Neural progenitor cell (in vitro differentiated cells): ENCODE results near the gene IQGAP2. TPM values are rescaled to one million over a fixed set of nuclear protein-coding genes. Genes with fewer than 3 reads are reported as not detected.

Experiments used
- DNase-seq: peaks from one replicate; pipeline ENCODE4 v3.0.0-alpha.2; 2016; ENCODE audit warnings: low spot score
- H2AFZ ChIP-seq: fragments of 200-600 bp; sonication (generic); replicated peaks from 2 replicates; pipeline ENCODE4 v1.6.1; 2016; ENCODE audit warnings: antibody characterized with exemption
- H3F3A ChIP-seq: fragments of 200-600 bp; sonication (generic); 2 replicates; pipeline ENCODE4 v1.6.1; 2016; ENCODE audit warnings: antibody characterized with exemption, low read depth
- H3K27ac ChIP-seq: fragments of 200-600 bp; sonication (generic); 2 replicates; pipeline ENCODE4 v1.5.1; 2016; ENCODE audit warnings: mild to moderate bottlenecking
- H3K27me3 ChIP-seq: fragments of 200-600 bp; sonication (generic); 2 replicates; pipeline ENCODE4 v1.6.1; 2016; ENCODE audit warnings: mild to moderate bottlenecking, moderate library complexity
- H3K36me3 ChIP-seq: fragments of 200-600 bp; sonication (generic); 2 replicates; pipeline ENCODE4 v1.5.1; 2016
- H3K4me1 ChIP-seq: fragments of 200-600 bp; sonication (generic); 2 replicates; pipeline ENCODE4 v1.6.1; 2016; ENCODE audit warnings: mixed run types
- H3K4me2 ChIP-seq: fragments of 200-600 bp; sonication (generic); 2 replicates; pipeline ENCODE4 v1.6.1; 2016
- H3K4me3 ChIP-seq: fragments of 200-600 bp; sonication (generic); 2 replicates; pipeline ENCODE4 v1.5.1; 2016
- H3K79me2 ChIP-seq: fragments of 200-600 bp; sonication (generic); 2 replicates; pipeline ENCODE4 v1.6.1; 2016; ENCODE audit warnings: low read depth
- H3K9ac ChIP-seq: fragments of 200-600 bp; sonication (generic); 2 replicates; pipeline ENCODE4 v1.6.1; 2016
- H3K9me3 ChIP-seq: fragments of 200-600 bp; sonication (generic); 2 replicates; pipeline ENCODE4 v1.5.1; 2016; ENCODE audit warnings: low read depth
- H4K20me1 ChIP-seq: fragments of 200-600 bp; sonication (generic); 2 replicates; pipeline ENCODE4 v1.6.1; 2016; ENCODE audit warnings: low read depth
- H3K27ac Mint-ChIP-seq: 3 replicates; pipeline ENCODE4 v1.8.0; 2021; ENCODE audit warnings: mixed read lengths
- H3K27me3 Mint-ChIP-seq: 2 replicates; pipeline ENCODE4 v1.8.0; 2022; ENCODE audit warnings: low read depth, mild to moderate bottlenecking, inconsistent platforms, moderate library complexity, mixed read lengths; ENCODE audit not compliant: insufficient read depth
- H3K36me3 Mint-ChIP-seq: 3 replicates; pipeline ENCODE4 v1.8.0; 2021; ENCODE audit warnings: mixed read lengths
- H3K4me1 Mint-ChIP-seq: 3 replicates; pipeline ENCODE4 v1.8.0; 2021; ENCODE audit warnings: mixed read lengths
- H3K4me3 Mint-ChIP-seq: 3 replicates; pipeline ENCODE4 v1.8.0; 2021; ENCODE audit warnings: mild to moderate bottlenecking, moderate library complexity, mixed read lengths
- H3K9me3 Mint-ChIP-seq: 3 replicates; pipeline ENCODE4 v1.8.0; 2020; ENCODE audit warnings: mixed read lengths
- EZH2 ChIP-seq: fragments of 200-600 bp; sonication (generic); IDR thresholded peaks from 2 replicates; pipeline ENCODE4 v1.6.1; 2017; ENCODE audit warnings: antibody characterized with exemption, mild to moderate bottlenecking, moderate library complexity
- EZH2phosphoT487 ChIP-seq: fragments of 200-600 bp; sonication (generic); IDR thresholded peaks from 2 replicates; pipeline ENCODE4 v1.6.1; 2017; ENCODE audit warnings: antibody characterized with exemption
- total RNA-seq: library from RNA; depleted of rRNA; stranded (reverse); fragments of >200 nt; gene quantifications from 2 replicates; pipeline ENCODE4 v1.2.3, GENCODE V29; 2015; ENCODE audit warnings: low replicate concordance
- TF ChIP-seq, protein P1 (sequence below): fragments of 200-600 bp; sonication (generic); IDR thresholded peaks from 2 replicates; pipeline ENCODE4 v1.5.1; 2017; ENCODE audit warnings: antibody characterized with exemption, mild to moderate bottlenecking

IQGAP2 gene
- total RNA-seq, 1 donor from 2014 or later = 37.7 TPM

DNA sequence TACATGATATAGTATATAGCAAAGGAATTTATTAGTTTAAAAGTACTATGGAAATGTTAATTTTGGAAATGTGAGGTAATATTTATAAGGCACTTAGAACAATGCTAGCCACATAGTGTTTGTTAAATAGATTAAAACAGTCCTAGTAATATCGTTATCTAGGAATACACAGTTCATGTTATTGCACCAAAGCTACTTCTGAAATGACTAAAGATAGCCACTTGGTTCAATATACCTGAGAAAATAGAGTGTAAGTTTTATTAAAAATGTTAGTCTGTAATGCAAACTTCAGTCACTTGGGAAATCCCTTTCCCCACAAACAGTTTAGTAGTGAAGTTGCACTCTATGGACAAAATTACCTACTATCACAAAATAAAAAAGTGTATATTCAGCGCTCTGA lies 297.5 kb downstream of the IQGAP2 start:
- Histone ChIP-seq H3K27ac (no peak overlapping the region), H3F3A (no peaks in the 10 kb centered on the region), H3K4me1 (peaks cover 4% of the 10 kb centered on the region), H3K79me2 (no peaks in the 10 kb centered on the region), H2AFZ (no peak overlapping the region), H3K9me3 (no peaks in the 10 kb centered on the region), H3K9ac (no peak overlapping the region), H3K36me3 (no peaks in the 10 kb centered on the region), H3K27me3 (no peaks in the 10 kb centered on the region), H3K4me2 (no peak overlapping the region), H3K4me3 (no peak overlapping the region), H4K20me1 (no peaks in the 10 kb centered on the region)
- Mint-ChIP-seq H3K27me3 (no peaks in the 10 kb centered on the region), H3K4me1 (no peaks in the 10 kb centered on the region), H3K9me3 (no peaks in the 10 kb centered on the region), H3K27ac (no peak overlapping the region), H3K4me3 (no peak overlapping the region), H3K36me3 (peaks cover 14% of the 10 kb centered on the region)
- TF ChIP-seq EZH2phosphoT487 (no peak), EZH2 (no peak)
- TF ChIP-seq, protein P1, sequence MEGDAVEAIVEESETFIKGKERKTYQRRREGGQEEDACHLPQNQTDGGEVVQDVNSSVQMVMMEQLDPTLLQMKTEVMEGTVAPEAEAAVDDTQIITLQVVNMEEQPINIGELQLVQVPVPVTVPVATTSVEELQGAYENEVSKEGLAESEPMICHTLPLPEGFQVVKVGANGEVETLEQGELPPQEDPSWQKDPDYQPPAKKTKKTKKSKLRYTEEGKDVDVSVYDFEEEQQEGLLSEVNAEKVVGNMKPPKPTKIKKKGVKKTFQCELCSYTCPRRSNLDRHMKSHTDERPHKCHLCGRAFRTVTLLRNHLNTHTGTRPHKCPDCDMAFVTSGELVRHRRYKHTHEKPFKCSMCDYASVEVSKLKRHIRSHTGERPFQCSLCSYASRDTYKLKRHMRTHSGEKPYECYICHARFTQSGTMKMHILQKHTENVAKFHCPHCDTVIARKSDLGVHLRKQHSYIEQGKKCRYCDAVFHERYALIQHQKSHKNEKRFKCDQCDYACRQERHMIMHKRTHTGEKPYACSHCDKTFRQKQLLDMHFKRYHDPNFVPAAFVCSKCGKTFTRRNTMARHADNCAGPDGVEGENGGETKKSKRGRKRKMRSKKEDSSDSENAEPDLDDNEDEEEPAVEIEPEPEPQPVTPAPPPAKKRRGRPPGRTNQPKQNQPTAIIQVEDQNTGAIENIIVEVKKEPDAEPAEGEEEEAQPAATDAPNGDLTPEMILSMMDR = no peak
- no peak for DNase-seq

DNA sequence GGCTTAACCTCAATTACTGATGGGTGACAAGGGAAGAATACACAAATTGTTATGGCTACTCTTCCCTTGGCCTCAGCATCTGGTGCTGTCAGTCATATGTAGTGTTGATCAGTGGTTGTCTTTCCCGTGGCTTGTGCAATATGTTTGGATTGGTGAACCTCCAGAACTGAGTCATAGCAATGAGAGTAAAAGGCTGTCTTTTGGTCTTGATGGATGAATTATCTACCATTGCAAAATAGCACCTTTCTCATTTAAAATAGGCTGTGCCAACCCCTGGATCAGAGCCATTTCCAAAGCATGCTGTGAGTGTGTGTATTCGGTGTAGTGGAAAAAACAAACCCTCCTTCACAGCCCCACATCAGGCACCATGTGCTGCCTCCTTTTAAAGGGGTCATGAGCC lies 298.2 kb downstream of the IQGAP2 start:
- H3K36me3 ChIP-seq = no peaks in the 10 kb centered on the region
- H3K9ac ChIP-seq = no peak overlapping the region
- no peak overlapping the region for H3K4me2 ChIP-seq
- peaks cover 12% of the 10 kb centered on the region for H3K36me3 Mint-ChIP-seq
- no peaks in the 10 kb centered on the region for H3F3A ChIP-seq
- H3K27ac Mint-ChIP-seq = no peak overlapping the region
- no peaks in the 10 kb centered on the region for H3K27me3 ChIP-seq
- H3K4me3 ChIP-seq = no peak overlapping the region
- H3K4me1 Mint-ChIP-seq = no peaks in the 10 kb centered on the region
- H3K27ac ChIP-seq = no peak overlapping the region
- no peaks in the 10 kb centered on the region for H3K9me3 Mint-ChIP-seq
- H3K4me1 ChIP-seq = peaks cover 4% of the 10 kb centered on the region
- TF ChIP-seq, protein P1 = no peak
- TF ChIP-seq EZH2phosphoT487 (no peak), EZH2 (no peak)
- H3K4me3 Mint-ChIP-seq = no peak overlapping the region
- peaks cover under 1% of the 10 kb centered on the region for H3K27me3 Mint-ChIP-seq
- H2AFZ ChIP-seq = no peak overlapping the region
- no peaks in the 10 kb centered on the region for H4K20me1 ChIP-seq
- H3K9me3 ChIP-seq = no peaks in the 10 kb centered on the region
- no peaks in the 10 kb centered on the region for H3K79me2 ChIP-seq
- no peak for DNase-seq

DNA sequence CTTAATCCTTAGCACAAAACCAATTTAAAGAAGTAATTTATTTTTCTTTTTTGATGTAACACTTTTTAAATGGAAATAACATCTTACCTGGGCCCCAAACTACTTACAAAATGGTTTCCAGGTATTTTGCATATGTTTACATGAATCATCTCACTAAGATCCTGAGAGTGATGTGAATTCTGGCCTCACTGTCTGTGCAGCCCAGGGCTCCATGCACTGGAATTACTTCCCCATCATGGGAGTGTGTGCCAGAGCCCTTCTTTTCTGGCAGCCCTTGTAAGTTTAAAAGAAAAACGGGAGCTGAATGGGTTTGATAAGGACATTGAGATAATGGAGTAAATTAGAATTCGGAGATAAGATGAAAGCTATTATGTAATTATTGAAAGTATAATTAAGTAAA lies 300.6 kb downstream of the IQGAP2 start:
- H3K36me3 ChIP-seq = no peaks in the 10 kb centered on the region
- TF ChIP-seq EZH2phosphoT487 (no peak), EZH2 (no peak)
- TF ChIP-seq, protein P1 = no peak
- no peaks in the 10 kb centered on the region for H3K27me3 ChIP-seq
- Mint-ChIP-seq H3K4me1 (peaks cover 3% of the 10 kb centered on the region), H3K27me3 (peaks cover 2% of the 10 kb centered on the region), H3K27ac (no peak overlapping the region), H3K9me3 (no peaks in the 10 kb centered on the region), H3K4me3 (no peak overlapping the region), H3K36me3 (peaks cover 7% of the 10 kb centered on the region)
- H3F3A ChIP-seq = no peaks in the 10 kb centered on the region
- H4K20me1 ChIP-seq = no peaks in the 10 kb centered on the region
- no peak overlapping the region for H3K4me2 ChIP-seq
- H3K4me3 ChIP-seq = no peak overlapping the region
- no peaks in the 10 kb centered on the region for H3K79me2 ChIP-seq
- H3K4me1 ChIP-seq = peaks cover 13% of the 10 kb centered on the region
- H3K9me3 ChIP-seq = no peaks in the 10 kb centered on the region
- no peak overlapping the region for H2AFZ ChIP-seq
- no peak overlapping the region for H3K27ac ChIP-seq
- DNase-seq = no peak
- H3K9ac ChIP-seq = no peak overlapping the region
